Stimulated activated CD4-positive, alpha-beta T cell treated with anti-CD3 and anti-CD28 coated beads, Interleukin-1b, Interleukin-23, amount 100 ng/mL, for 4 hours (primary cell): Measurements from ENCODE around the gene PSMB7.

Experiments used
- DNase-seq, 2 donors: peaks; one replicate each; pipeline ENCODE4 v3.0.0-alpha.2; 2020; ENCODE audit warnings: low read depth in 2 of 2

Gene PSMB7

DNA sequence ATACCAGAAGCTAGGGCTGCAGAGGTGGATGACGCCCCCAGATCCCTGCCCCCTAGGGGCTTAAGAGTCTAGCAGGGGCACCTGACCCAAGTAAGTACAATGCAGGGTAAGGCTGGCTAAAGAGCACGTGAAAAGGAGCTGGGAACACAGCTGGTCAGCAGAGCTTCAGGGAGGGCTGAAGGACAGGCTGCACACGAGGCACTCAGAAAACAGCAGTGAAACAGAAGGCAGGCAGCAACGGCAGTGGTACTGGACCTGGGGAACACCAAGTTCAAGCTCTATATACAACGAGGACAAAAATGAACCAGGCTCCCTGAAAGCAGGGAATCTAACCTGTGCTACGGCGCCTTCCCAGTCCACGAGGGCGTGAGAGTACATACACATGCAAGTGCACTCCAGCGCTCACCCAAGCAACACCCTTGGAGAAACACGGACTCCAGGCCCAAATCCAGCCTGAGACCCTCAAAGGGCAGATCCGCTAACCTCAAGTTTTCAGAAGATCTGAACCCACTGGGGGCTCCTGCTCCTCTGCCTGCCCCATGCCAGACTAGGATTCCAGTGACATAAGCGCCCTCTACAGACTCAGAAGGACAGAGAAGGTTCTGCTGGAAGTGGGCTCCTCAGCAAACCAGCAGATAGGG, 57.4 kb downstream of the PSMB7 start:
- DNase-seq, result no peak

GRCh38 chr9:124356745-124357390, 58.4 kb downstream of the PSMB7 start:
- no peak for DNase-seq

GRCh38 chr9:124355941-124356744, 59.1 kb downstream of the PSMB7 start:
- DNase-seq, result no peak

GRCh38 chr9:124355039-124355940, 60.0 kb downstream of the PSMB7 start:
- DNase-seq, result no peak

DNA sequence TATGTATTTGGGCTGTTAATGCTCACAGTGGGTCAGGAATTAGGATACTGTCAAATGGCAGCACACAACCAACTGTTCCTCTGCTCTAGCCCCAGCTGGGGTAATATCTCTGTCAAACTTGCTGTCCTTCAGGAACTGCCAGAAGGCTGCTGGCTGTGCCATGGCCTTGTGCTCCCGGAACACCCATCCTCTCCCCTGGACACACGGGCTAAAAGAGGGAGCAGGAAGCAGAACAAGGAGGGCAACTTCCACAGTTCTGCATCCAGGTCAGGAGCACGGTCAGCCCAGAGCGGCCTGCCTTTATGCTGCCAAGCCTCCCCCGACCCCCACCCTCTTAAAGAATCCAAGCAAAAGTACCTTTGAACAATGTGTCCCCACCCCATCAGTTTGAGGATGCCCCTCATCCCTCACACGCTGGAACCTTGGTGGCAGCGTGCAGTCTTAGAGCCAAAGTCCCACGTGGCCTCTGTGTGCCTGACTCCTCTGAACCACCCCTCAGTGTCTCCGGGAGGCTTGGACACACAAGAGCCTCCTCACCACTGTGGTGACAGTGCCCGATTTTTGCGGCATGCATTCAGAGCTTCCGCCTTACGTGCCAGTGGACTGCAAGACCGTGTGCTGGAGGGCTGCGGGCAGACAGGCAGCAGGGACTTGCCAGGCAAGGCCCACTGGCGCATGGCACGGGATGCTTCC, 60.8 kb downstream of the PSMB7 start:
- no peak for DNase-seq

DNA sequence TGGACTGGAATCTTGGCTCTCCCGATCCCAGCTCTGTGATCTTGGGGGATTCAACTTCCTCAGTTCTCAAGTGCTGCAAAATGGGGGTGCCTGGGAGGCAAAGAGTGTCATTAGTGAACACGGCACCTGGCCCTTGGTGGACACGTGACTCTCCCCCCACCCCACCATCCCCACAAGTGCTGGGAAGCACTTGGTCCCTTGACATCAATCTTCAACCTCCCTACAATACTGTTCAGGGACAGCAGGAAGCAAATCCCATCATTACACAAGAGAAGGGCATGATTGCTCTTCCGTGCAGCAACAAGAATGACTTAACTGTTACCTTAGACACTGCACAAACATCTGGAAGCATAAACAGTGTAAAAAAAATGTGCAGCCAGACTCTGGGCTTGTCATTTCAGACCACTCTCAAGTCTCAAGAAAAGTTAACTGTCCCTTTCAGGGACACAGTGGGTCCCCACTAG, 61.4 kb downstream of the PSMB7 start:
- no peak for DNase-seq

- DNase-seq, result no peak
These were observed 62.0 kb downstream of the PSMB7 start for GRCh38 chr9:124353166-124353768.

- no peak for DNase-seq
These were observed 62.6 kb downstream of the PSMB7 start for GRCh38 chr9:124352616-124353015.

DNA sequence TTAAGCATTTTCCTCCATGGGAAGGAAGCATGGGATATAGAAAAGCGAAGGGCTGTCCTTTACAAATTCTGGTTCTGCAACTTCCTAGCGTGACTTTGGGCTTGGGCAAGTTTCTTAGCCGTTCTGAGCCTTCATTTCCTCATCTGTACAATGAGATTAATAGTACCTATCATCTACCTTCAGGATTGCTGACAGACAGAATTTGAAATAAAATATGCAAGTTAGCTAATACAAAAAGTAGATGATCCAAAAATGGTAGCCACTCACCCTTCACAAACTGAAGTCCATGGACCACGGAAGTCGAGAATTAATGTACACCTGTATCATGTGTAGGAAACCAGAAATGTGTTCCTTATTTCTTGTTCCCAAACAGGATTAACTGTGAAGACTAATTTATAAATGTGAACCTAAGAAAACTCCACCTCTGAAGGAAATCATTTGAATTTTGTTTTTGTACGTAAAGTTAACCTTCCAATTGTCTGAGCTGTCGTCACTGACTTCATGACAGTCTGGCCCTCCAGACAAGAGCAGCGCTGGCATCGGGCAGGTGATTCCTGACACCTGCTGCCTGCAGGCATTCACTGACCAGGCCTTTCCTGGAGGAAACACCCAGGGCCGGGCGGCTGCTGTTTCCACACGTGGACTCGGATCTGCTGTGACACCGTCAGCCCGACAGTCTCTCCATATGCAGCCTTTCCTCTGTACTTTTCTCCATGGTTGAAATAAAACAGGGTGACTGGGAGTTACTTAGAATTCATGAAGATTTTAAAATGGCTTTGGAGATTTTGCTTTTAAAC, 63.4 kb downstream of the PSMB7 start:
- DNase-seq, result no peak

GRCh38 chr9:124350494-124351263, 64.6 kb downstream of the PSMB7 start:
- no peak for DNase-seq

DNA sequence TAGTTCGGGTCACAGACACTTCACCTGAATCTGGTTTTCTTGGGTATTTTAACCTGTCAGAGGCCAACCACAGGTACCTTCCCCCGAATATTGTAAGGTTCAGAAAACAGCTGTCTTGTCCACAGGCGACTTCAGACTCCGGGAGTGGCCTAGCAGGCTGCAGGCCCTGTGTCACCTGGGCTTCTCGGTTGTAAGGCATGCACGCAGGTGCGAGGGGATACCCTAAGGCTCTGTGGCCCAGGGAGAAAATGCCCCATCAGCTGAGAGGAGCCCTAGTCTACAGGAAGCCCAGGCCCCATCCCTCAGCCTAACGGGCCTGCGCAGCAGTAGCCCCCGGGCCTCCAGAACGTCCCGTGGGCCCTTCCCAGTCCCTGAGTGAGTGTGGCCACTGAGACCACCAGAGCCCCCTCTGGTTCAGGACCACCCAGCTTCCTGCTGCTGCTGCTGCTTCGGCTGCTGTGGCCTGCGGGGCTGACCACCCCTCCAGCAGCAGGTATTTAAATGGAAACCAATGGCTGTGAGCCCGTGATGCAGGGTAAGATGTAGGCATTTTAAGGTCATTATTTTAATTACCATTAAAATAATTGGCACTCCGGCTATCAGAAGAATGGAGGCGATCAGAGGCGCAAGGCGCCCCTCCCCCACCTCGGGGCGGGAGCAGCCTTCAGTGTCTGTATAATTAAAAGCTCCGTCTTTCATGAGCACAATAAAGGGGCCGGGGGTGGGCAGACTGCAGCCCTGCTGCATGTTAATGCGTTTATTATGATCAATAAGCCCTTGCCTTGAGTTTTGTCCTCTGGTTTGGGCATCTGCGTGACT, 65.4 kb downstream of the PSMB7 start:
- no peak for DNase-seq

DNA sequence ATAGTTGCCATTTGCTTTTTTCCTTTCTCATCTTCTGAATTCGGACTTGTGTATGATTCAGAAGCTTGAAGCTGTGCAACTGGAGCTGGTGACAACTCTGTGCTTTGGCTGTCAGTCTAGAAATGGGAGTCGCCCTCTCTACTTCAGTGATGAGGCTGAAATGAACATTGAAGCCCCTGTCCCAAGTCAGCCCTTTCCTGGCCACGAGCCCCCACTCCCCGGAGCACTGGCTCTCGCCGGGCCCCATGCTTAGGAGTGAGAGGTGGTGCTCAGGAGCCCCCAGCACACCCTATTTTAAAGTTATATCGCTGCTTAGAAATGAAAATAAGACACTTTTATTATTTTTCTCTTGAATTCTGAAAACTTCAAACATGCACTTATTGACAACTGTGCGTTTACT, 66.0 kb downstream of the PSMB7 start:
- DNase-seq, result no peak

DNA sequence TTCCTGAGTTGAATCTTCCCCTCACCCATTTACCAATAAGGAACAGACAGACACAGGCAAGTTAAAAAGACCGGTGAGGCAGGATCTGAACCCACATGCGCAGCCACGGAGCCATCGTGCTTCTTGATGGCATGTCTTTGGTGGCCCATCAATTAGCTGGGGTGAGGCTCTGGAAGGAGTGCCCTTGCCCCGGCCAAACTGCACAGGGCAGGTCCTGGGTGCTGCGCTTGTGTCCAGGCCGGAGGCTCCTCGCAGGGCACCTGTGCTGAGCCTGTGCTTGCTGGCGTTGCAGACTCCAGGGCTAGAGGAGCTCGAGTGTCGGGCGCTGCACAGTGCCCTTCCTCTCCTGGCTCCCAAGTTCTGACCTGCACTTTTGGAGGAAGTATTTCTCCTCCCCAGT, 66.4 kb downstream of the PSMB7 start:
- DNase-seq, result no peak

DNA sequence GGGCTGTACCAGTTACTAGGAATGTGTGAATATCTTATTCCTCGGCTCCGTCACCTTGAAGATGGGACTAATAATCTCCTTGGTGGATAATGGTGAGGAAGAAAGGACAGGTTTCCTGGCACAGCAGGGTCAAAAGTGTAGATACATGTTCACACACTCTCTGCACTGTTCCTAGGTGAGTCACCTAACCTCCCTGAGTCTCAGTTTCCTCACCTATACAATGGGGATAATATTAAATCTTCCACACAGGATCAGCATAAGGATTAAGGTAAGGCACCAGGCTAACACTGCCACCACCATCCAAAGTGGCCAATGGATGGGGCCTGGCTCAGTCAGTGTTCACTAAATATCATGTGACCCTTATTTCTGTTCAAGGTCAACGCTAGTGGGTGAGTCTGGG, 66.9 kb downstream of the PSMB7 start:
- no peak for DNase-seq

DNA sequence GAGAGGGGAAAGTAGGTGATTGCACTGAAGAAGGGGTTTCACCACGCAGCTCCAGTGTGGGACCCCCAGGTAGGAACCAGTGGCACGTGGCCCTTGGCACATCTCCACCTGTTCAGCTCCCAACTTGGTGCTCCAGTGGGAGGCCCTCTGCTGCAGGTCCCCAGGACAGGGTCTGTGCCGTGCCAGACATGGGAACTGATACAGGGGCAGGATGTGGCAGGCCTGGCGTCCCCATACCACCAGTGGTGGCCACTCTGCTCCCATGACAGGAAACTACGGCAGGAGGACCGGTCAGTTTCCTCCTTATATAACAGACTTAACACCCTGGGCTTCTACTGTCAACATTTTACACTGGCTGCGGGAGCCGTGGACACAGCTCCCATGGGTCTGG, 67.3 kb downstream of the PSMB7 start:
- DNase-seq, result no peak

DNA sequence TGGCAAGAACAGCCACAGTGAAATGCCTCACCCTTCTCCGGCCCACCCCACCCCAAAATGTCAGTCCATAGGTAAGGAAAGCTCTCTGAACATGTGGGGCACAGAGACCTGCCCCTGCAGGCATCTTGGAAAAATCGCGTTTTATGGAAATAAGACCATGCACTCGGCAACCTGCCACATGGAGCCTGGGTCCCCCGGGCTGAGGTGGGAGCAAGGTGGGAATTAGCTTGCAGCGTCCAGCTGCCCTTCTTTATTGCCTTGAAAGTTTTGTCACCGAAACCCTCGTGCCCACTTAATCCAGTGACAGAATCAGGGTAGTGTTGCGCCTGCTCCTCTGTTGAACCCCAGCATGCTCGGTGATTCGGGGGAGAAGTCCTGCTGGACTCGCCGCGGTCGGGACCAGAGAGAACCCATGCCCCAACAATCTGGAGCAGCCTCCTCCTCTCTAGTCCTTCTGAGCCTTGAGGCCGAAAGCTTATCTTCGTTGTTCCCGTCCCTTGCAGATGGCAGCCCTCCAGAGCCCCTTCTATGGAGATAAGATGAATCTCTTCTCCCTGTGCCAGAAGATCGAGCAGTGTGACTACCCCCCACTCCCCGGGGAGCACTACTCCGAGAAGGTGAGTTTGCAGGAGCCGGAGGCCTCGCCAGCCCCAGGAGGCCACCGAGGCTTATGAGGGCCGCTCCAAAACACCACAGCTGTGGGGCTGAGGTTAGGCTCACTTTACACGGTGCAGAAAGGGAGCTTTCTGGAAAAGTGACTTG, 67.9 kb downstream of the PSMB7 start:
- DNase-seq, result no peak

DNA sequence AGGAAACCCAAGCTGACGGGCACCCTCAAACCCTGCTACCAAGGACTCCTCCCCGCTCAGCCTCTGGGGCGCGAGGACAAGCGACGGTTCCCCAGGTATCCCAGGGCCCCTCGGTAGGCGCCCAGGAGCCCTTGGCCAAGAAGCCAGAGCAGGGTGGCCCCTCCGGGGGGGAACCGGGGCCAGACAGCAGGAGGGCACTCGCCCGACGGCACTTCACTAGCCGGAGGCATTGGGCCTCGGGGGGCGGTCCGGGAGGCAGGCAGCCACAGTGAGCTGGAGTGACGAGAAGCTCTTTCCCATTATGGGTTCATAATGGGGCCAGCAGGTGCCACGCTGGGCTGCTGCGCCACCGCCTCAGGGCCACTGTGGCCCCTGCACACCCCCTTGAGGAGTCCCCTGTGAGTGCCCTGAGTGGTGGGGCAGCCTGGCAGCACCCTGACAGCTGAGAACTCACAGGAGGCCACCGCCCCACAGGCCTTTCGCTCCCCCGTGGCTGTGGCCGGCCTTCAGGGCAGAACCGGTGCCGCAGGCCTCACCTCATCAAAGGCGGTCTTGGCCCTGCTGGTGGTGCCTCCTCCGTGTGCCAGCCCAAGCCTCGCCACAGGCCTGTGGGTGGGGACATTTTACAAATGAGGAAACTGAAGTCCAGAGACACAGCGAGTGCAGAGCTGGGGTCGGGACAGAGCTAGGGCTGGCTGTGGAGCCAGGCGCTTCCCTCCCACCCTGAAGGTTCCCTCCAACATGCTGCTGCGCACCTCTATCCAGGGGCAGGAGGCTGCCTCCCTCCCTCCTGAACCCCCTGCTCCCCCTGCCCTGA, 68.7 kb downstream of the PSMB7 start:
- DNase-seq, result no peak
